ENCODE data around the gene OR9G1. TPM values are rescaled to one million over a fixed set of nuclear protein-coding genes. Genes with fewer than 3 reads are reported as not detected.
"Not testable (repeated sequence)": the region's sequence is repeated elsewhere in the genome, so short reads cannot be mapped to it uniquely, and the experiment has no call there.

The OR9G1 gene
- total and polyA plus RNA-seq, 2 donors from 2014 or later = not detected

- Histone ChIP-seq H3K27ac (ENCODE audit: low read depth in 2 of 2, low read length in 2 of 2) (no peak overlapping the region), H3K9me3 (ENCODE audit: control insufficient read depth in 2 of 3, insufficient read depth in 1 of 3, low read length in 3 of 3) (no peaks in the 10 kb centered on the region), H3K27me3 (ENCODE audit: control insufficient read depth, insufficient read depth, low read length) (no peaks in the 10 kb centered on the region), H3K4me3 (ENCODE audit: low read length in 3 of 3) (no peak overlapping the region), H3K36me3 (ENCODE audit: control insufficient read depth in 2 of 3, insufficient read depth in 3 of 3, low read length in 3 of 3) (no peaks in the 10 kb centered on the region), H3K4me1 (ENCODE audit: control insufficient read depth in 2 of 3, insufficient read depth in 2 of 3, low read depth in 1 of 3, low read length in 3 of 3) (no peaks in the 10 kb centered on the region), H3K9ac (ENCODE audit: low read length in 3 of 3) (no peak overlapping the region)
- no peak for TF ChIP-seq CTCF (IDR thresholded peaks at IDR 0.05; ENCODE audit: borderline replicate concordance, extremely low read depth, insufficient read depth)
- FAIRE-seq (no peak), DNase-seq (no peak)
- intact Hi-C loops (cut with DNase I) = no loop called here
These were observed 27.9 kb upstream of the OR9G1 start for GRCh38 chr11:56670984-56671383.

- intact Hi-C loops (cut with DNase I) = no loop called here
- no peak overlapping the region for H3K9ac ChIP-seq (ENCODE audit: low read length in 3 of 3)
- no peak overlapping the region for H3K27ac ChIP-seq (ENCODE audit: low read depth in 2 of 2, low read length in 2 of 2)
- no peaks in the 10 kb centered on the region for H3K4me1 ChIP-seq (ENCODE audit: control insufficient read depth in 2 of 3, insufficient read depth in 2 of 3, low read depth in 1 of 3, low read length in 3 of 3)
- H3K27me3 ChIP-seq (ENCODE audit: control insufficient read depth, insufficient read depth, low read length) = no peaks in the 10 kb centered on the region
- H3K9me3 ChIP-seq (ENCODE audit: control insufficient read depth in 2 of 3, insufficient read depth in 1 of 3, low read length in 3 of 3) = no peaks in the 10 kb centered on the region
- TF ChIP-seq CTCF (IDR thresholded peaks at IDR 0.05; ENCODE audit: borderline replicate concordance, extremely low read depth, insufficient read depth) = no peak
- H3K36me3 ChIP-seq (ENCODE audit: control insufficient read depth in 2 of 3, insufficient read depth in 3 of 3, low read length in 3 of 3) = no peaks in the 10 kb centered on the region
- no peak overlapping the region for H3K4me3 ChIP-seq (ENCODE audit: low read length in 3 of 3)
- no peak for DNase-seq
- FAIRE-seq = no peak
These were observed 10.3 kb upstream of the OR9G1 start for GRCh38 chr11:56688554-56689100.

- not testable (repeated sequence) for FAIRE-seq
These were observed 7.7 kb upstream of the OR9G1 start for GRCh38 chr11:56691179-56691578.

GRCh38 chr11:56693428-56693827 lies 5.5 kb upstream of the OR9G1 start:
- Histone ChIP-seq H3K9ac (ENCODE audit: low read length in 3 of 3) (no peak overlapping the region), H3K9me3 (ENCODE audit: control insufficient read depth in 2 of 3, insufficient read depth in 1 of 3, low read length in 3 of 3) (no peaks in the 10 kb centered on the region)
- intact Hi-C loops (cut with DNase I) = no loop called here

More at GRCh38 chr11:56691179-56691578, 7.7 kb upstream of the OR9G1 start:
- H3K36me3 ChIP-seq (ENCODE audit: control insufficient read depth in 2 of 3, insufficient read depth in 3 of 3, low read length in 3 of 3); H3K27me3 ChIP-seq (ENCODE audit: control insufficient read depth, insufficient read depth, low read length); H3K9me3 ChIP-seq (ENCODE audit: control insufficient read depth in 2 of 3, insufficient read depth in 1 of 3, low read length in 3 of 3); DNase-seq; H3K4me1 ChIP-seq (ENCODE audit: control insufficient read depth in 2 of 3, insufficient read depth in 2 of 3, low read depth in 1 of 3, low read length in 3 of 3); intact Hi-C loops (cut with DNase I); H3K27ac ChIP-seq (ENCODE audit: low read depth in 2 of 2, low read length in 2 of 2); H3K4me3 ChIP-seq (ENCODE audit: low read length in 3 of 3); H3K9ac ChIP-seq (ENCODE audit: low read length in 3 of 3): not testable (repeated sequence)

More at GRCh38 chr11:56693428-56693827, 5.5 kb upstream of the OR9G1 start:
- Histone ChIP-seq H3K4me1 (ENCODE audit: control insufficient read depth in 2 of 3, insufficient read depth in 2 of 3, low read depth in 1 of 3, low read length in 3 of 3) (no peaks in the 10 kb centered on the region), H3K36me3 (ENCODE audit: control insufficient read depth in 2 of 3, insufficient read depth in 3 of 3, low read length in 3 of 3) (no peaks in the 10 kb centered on the region), H3K27me3 (ENCODE audit: control insufficient read depth, insufficient read depth, low read length) (no peaks in the 10 kb centered on the region), H3K4me3 (ENCODE audit: low read length in 3 of 3) (no peak overlapping the region), H3K27ac (ENCODE audit: low read depth in 2 of 2, low read length in 2 of 2) (no peak overlapping the region)
- DNase-seq = no peak
- no peak for TF ChIP-seq CTCF (IDR thresholded peaks at IDR 0.05; ENCODE audit: borderline replicate concordance, extremely low read depth, insufficient read depth)
- no peak for FAIRE-seq

Data from kidney (tissue), 14 donors.